Fibroblast of gingiva (primary cell): Measurements from ENCODE around the gene FSTL5.

Experiments used
- DNase-seq: peaks from one replicate; pipeline ENCODE4 v3.0.0-alpha.2; 2011; ENCODE audit warnings: low read depth

The FSTL5 gene

DNA sequence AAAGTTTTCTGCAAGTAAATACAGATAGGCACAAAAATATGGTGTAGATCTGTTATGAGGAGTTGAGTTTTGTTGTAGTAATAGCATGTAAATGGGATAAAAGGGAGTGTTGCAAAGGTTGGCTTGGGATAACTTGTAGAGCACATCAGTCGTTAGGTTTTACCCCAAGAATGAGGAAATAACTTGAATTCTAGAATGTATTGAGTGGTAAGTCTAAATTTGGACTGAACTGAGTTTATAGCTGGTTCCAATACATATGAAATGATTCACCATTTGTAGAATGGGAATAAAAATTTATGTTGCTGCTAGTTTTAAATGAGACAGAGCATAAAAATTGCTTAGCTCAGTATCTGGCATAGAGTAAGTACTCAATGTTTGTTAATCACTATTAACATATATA, 719.2 kb downstream of the FSTL5 start:
- no peak for DNase-seq

DNA sequence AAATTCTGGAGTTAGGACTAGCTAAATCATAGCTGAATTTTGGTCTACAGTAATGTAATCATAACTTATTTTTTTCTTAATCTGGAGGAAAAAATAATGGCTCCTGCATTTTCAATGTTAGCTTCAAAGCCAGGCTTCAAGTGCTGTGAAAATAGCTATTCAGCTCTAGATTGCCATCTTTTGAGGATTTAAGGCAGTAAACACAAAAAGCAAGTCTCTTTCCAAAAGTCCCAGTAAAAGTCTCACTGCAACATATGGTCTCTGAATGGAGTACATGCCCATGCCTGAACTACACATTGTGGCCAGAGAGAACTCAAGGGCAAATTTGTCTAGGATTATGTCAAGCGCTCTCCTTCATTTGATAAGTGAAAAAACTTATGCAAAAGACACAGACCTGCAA, 720.9 kb downstream of the FSTL5 start:
- DNase-seq: no peak

DNA sequence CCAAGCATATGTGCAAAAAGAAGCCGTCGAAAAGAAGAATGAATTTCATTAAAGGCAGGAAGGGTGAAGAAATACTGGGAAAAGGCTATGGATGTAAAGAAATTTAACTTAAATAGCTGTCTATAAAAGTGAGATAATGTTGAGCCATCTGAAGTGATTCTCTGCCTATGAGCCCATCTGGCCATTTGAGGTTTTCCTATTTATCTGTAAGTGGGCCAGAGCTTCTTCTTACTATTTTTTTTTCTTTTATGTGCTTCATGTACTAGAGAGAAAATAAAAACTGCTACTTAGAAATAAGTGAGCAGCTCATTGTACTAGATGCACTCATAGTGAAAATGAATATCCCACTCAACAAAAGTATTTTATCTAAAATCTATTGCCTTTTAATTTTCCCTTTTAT, 725.7 kb downstream of the FSTL5 start:
- DNase-seq: no peak

DNA sequence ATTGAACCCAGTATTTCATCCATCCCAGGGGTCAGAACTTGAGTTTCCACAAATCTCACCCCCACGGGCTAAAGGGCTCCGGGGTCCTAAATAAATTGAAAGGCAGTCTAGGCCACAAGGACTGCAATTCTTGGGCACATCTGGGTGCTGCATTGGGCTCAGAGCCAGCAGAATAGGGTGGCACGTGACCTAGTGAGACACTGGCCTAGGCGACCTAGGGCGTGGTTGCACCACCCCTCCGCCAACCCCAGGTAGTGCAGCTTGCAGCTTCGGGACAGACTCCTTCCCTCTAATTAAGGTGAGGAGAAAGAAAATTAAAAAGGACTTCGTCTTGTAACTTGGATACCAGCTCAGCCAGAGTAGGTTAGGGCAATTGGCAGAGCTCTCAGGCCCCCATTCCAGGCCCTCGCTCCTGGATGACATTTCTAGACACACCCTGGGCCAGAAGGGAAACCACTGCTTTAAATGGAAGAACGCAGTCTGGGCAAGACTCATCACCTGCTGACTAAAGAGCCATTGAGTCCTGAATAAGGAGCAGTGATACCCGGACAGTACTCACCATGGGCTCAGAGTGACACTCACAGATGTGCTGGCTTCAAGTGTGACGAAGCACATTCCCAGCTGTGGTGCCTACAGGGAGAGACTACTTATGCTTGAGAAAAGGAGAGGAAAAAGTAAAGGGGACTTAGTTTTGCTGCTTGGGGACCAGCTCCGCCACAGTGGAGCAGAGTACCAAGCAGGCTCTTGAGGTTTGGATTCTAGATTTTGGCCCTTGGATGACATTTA, 735.4 kb downstream of the FSTL5 start:
- DNase-seq: no peak

DNA sequence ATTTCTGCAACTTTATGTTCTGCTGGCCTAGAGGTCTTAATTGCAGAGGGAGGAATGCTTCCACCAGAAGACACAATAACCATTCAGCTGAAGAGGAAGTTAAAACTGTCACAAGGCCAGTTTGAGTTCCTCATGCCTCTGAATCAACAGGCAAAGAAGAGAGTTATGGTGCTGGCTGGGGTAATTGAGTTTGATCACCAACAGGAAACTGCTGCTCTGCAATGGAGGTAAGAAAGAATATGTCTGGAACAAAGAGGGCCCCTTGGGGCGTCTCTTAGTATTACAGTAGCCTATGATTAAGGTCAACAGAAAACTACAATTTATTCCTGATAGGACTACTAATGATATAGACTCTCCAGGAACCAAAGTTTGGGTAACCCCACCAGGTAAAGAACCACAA, 744.0 kb downstream of the FSTL5 start:
- DNase-seq: no peak

DNA sequence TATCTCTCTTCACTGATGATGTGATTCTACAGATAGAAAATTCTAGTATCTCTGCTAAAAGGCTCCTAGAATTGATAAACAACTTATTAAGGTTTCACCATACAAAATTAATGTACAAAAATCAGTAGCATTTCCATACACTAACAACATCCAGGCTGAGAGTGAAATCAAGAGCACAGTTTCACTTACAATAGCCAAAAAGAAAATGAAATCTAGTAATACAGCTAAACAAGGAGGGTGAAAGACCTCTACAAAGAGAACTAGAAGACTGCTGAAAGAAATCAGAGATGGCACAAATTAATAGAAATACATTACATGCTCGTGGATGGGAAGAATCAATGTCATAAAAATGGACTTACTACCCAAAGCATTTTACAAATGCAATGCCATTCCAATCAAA, 751.9 kb downstream of the FSTL5 start:
- no peak for DNase-seq

DNA sequence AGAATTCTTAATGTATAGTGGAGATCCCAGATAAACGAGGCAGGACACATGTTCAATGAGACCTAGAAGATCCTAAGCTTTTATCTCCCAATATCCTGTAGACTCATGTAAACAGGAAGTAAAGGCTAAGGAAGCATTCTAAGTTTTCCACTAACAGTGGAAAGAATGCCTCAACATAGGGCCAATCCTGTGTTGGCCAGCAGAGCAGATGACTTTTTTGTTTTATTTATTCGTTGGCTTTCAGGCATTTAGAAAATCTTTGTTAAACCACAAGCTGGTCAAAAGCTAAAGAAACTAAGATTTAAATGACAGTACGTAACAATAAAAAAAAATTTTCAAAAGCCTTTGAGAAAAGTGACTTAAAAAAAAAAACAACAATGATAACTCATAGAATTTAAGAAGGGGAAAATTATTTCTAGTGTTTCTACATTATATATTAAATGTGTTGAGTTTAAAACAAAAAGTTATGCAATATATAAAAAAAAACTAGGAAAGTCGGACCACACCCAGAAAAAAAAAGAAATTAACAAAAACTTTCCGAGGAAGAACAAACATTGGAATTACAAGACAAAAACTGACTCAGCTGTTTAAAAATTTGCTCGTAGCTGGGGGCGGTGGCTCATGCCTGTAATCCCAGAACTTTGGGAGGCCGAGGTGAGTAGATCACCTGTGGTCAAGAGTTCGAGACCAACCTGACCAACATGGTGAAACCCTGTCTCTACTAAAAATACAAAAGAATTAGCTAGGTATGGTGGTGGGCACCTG, 759.3 kb downstream of the FSTL5 start:
- DNase-seq: no peak

DNA sequence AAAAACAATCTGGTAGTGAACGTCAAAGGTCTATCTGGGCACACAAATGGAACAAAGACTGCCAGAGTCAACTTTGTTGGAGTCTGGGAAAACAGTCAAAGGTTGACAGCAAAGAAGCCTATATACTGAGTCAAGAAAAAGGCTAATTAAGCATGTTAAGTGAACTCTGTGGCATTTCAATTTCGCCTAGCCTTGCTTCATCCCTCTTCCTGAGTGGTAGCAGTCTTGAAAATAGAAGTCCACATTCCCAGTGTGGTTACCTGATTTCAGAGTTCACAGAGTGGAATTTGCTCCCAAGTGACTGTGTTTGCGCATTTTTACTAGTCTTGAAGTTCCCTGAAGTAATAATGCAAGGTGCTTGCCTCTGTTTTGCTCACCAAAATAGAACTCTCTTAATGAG, 760.0 kb downstream of the FSTL5 start:
- DNase-seq: no peak

DNA sequence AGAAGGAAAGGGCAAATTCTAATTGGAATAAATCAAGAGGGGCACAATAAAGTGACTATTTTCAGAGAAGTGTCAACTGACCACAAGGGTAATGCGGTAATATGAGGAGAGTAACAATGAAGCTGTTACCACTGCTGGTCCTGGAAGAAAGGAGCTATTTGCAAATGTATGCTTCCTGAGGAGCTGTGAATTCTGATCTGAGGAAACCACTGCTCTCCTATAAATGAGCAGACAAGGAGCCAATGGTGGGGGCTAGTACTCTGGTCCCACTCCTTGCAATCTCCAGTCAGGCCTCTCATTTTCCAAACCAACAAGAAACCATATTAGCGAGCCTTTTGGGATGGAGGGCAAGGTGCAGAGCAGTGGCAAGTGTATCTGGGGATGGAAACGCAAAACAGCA, 770.2 kb downstream of the FSTL5 start:
- no peak for DNase-seq

DNA sequence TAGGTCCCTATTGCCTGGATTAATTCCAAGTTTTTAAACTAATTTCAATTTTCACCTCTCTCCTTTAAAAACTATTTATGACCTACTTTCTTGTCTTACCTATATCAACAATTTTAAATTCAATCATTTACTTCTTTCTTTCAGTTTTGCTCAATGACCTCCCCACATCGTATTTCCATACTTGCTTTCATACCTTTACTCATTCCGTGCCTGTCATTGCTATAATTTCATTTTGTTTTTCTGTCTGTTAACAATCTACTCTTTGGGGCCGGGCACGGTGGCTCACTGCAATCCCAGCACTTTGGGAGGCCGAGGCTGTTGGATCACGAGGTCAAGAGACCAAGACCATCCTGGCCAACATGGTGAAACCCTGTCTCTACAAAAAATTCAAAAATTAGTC, 781.1 kb downstream of the FSTL5 start:
- no peak for DNase-seq

DNA sequence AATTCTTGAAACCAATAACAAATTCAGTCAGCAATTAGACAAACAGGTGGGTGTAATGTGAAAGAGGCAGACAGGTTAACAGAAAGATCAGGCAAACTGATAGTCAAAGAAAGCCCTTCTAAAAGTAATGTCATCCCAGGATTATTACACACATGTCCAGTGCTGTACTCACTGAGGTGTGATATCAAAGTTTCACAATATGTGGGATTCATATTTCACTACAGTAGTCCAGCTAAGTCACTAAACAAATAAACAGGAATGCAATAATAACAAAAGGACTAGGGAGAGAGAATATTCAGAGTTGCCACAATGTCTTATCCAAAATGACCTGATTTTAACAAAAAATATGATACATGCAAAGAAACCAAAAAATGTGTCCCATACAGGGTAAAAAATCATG, 787.5 kb downstream of the FSTL5 start:
- no peak for DNase-seq

DNA sequence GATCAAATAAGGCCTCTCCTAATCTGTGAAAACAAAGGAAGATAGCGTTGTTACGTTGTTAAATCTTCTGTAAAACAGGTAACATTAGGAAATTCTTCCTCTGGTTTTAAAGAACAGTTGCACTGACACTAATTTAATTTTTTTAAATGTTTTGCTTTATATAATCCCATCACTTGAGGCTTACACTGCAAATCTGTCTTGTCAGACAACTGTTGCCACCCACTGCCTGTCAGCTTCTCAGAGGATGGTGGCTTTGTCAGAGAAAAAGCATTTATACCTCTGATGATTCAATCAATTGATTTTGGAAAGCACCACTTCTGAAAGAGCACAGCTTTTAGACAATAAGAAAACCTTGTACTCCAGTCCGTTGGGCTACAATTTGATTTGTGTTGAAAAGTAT, 799.1 kb downstream of the FSTL5 start:
- DNase-seq: no peak

DNA sequence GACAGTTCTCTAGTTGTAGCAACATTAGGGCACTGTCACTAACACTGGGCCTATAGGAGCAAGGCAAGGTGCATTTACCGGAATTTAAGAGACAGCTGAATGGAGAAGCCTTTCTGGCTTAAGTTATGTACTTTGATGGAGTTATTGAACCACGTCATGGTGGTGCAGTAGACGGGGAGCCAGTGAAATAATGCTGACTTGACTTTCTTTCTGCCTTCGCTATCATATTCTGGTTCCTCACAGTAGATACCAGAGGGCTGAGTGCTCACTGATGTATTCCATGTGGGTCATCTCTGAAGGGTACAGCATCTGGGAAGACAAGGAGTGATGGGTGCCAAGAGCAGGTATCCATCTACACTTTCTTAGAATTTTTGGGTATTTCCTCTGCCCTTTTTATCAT, 802.8 kb downstream of the FSTL5 start:
- no peak for DNase-seq

DNA sequence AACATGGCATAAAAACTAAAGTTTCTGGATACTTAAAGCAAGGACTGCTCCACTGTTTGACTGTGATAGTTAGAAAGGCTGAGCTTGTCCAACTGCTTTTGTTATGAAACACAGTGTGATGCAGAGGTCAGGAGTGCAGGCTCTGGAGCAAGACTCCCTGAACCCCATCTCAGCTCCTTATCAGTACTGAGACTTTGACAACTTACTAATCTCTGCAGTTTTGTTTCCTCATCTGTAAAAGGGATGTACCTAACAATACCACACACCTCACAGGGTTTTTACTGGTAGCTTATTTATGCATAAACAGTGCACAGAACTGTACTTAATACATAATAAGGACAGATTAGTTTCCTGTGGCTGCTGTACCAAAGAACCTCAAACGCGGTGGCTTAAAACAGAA, 804.3 kb downstream of the FSTL5 start:
- DNase-seq: no peak

DNA sequence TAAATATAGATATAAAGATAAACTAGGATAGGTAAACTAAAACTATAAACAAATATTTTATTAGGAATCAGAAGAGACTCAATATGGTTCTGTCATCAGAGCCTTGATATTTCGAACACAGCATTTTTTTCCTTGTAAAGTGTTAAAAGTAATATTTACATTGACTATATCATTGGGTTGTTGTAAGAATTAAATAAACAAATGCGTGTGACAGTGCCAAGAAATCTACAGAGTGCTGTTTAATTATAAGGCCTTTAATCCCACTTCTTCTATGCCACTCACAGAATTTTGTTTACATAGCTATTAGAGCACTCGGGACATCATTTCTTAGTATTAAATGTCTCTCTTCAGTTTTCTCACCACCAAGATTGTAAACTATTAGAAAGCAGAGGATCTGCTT, 807.4 kb downstream of the FSTL5 start:
- no peak for DNase-seq

DNA sequence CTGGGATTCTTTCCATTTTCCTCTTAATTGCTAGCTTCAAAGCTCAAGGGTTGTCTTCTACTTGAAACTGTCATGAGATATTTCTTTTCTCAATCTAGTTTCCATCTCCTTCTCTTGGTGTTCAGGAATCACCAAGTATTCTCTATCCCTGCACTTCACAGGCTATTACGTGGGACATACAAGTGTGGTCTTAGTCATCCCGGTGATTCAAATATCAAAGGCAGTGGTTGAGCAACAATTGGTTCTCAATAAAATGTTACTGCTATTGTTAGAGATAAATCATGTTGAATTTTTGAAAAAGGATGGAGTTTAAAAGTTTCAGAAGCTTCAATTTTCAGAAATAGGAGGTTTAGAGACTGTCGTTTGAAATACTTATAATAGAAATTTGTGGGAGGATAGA, 812.9 kb downstream of the FSTL5 start:
- no peak for DNase-seq

DNA sequence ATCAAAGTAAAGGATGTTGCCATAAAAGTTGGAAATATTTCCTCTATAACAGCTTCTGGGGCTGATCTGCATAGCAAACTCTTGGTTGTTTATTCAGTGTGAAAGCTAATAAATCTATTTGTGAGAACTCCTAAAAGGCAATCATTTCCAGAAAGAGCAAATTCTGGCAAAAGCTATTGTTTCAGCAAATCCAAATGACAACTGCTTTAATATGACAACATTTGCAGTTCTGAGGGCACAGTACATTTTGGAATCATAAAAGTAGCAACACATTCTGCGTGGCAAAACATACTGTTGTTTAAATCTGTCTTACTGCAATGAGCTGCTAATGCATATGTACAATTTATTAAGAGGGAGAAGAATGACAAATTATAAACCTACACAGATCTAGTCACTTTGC, 818.1 kb downstream of the FSTL5 start:
- no peak for DNase-seq

DNA sequence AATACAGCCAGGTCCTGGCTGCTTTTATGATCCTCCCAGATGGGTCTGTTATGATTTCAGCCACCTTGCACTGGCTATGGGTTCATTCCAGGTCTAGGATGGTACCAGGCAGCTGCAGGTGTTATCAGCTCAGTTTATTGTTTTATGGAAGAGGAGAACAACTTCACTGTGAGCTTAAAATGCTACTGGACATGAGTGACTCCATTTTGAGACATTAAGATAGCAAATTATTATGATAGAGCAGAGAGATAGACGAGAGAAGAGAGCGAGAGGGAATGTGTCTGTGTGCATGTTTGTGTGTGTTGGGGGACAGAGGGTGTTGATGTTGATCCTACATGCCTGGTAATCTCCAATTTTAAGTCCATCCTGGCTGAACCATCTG, 820.2 kb downstream of the FSTL5 start:
- no peak for DNase-seq

DNA sequence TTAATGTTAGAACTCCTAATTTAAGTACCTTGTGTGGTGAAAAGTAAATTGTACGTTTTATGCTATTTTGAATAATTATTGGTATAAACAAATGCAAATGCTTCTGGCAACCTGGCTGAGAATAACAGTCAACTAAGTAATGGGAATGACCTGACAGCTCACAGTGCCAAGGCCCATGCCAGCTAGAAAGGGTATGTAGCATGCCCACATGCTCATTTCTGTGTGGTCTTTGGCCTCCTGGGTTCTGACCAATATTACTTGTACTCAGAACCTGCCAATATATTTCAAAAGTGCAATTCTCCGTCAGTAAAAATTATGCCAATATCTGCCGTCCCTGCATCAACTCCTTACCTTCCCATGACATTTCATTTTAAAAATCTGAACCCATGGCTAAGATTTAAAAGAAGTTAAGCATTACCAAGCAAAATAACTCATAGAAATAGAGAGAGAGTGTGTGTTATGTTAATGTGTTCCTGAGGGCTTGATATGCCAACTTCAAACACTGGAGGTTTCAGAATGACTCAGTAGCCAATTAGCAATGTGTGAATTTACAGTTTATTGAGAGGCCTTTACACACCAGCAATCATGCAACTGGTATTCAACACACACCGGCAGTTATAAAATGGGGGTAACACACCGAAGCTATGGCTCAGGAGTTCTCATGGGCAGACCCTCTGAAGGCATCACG, 820.8 kb downstream of the FSTL5 start:
- no peak for DNase-seq

DNA sequence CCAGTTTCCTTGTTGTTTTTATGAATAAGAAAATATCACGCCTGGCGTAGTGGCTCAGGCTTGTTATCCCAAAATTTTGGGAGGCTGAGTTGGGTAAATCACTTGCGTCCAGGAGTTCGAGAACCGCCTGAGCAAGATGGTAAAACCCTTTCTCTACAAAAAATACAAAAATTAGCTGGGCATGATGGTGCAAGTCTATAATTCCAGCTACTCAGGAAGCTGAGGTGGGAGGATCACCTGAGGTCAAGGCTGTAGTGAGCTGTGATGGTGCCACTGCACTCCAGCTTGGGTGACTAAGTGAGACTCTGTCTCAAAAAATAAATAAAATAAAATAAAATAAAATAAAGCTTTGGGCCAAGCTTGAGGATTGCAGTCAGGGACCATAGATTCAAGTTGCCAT, 827.2 kb downstream of the FSTL5 start:
- no peak for DNase-seq

DNA sequence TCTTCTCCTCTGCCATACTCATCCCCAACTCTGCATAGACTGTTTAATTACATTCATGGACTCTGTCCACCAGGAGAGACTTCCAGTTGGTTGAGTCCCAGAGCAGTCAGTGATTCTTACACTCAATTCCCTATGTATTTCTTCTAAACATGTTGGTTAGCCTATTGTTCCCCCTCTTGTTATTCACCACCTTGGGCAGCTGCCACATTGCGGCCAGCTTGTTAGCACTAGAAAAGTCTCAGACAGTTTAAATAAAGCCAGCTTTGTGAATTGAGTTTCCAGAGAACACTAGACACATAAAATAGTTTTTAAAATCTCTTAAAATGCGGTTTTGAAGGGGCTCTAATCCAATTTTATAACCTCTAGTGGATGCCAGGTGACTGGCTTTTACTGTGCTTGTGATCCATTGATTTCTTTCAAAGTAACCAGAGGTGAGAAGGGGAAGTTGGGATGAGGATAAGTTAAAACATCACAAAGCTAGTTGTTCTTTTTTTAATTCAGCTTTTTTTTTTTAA, 827.7 kb downstream of the FSTL5 start:
- no peak for DNase-seq
